GM18517 (cell line): ENCODE measurements around the gene ESR2.
"Not testable (repeated sequence)": the region's sequence is repeated elsewhere in the genome, so short reads cannot be mapped to it uniquely, and the experiment has no call there.

ENCODE experiments used
- ATAC-seq: cut with Tn5 transposase; IDR thresholded peaks from one replicate; pipeline ENCODE4 v1.9.1; 2021; ENCODE audit warnings: mild to moderate bottlenecking, moderate library complexity; ENCODE audit not compliant: unreplicated experiment

The ESR2 gene

DNA sequence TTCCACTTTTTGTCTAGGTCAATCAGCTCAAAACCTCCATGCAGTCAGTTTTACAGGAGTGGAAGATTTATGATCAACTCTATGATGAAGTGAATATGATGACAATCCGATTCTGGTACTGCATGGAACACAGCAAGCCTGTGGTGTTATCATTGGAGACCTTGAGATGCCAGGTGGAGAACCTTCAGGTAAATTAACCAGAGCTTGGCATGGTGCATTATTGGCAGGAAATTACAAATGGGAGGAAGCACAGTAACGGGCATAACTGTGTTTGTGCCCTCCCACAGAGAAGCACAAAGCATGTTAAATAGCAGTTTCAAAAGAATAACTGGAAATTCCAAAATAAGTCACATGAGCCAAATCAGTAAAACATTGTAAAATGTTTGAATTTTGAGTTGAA is 135.6 kb downstream of the ESR2 start:
- no peak for ATAC-seq

DNA sequence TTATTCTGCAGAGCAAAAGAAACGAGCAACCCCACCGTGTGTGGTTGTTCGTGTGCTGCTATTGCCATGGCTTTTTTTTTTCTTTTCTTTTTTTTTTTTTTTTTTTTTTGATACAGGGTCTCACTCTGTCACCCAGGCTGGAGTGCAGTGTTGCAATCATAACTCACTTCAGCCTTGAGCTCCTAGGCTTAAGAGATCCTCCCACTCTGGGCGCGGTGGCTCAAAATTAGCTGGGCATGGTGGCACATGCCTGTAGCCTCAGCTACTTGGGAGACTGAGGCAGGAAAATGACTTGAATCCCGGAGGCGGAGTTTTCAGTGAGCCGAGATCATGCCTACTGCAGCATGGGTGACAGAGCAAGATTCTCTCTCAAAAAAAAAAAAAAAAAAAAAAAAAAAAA is 144.2 kb downstream of the ESR2 start:
- ATAC-seq: no peak

DNA sequence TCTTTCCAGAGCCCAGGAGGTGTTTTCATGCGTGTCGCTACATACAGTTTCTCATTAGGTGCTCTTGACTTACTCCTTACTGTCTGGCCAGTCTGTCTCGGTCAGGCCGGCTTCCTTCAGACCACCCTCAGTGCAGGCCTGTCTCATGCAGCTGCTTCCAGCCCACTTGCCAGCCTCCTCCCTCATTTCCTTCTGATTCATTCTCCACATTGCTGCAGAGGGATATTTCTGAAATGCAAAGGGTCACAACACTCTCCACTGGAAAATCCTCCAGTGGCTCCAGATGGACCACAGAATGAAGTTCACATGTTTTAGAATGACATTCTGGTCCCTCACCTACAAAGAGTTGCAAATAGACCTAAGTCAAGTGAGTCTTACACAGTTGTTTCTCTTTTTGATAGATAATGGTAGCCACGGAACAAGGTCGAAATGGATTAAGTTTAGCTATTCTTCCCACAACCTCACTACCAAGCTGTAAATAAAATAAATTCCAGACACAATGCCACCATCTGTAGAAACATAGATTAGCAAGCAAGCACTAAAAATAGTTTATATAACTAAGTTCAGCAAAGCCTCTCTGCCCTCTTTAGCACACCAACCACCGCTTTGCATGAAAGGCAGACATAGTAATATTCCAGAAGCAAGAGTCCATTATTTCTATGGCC is 146.9 kb downstream of the ESR2 start:
- ATAC-seq: no peak

DNA sequence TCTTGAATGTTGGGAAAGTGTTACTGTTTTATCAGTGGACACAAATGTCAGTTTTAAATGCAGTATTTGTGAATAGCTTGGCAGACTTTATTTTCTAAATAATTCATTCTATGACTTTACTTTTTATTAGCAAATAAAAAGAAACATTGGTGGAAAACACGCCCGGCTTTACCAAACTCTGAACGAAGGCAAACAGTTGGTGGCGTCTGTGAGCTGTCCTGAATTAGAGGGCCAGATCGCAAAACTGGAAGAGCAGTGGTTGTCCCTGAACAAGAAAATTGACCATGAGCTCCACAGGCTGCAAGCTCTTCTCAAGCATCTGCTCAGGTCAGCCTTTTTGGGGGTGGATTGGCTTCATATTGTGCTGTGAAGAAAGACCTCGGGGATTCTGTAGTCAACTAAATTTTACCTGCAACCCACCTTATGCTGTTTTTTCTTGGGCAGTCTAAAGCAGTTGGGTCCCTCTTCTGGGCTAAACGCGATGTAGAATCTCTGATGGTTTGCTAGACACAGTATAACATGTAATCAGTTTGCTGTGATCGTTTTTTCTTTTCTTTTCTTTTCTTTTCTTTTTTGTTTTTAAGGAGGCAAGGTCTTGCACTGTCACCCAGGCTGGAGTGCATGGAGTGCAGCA is 156.4 kb downstream of the ESR2 start:
- ATAC-seq: no peak

DNA sequence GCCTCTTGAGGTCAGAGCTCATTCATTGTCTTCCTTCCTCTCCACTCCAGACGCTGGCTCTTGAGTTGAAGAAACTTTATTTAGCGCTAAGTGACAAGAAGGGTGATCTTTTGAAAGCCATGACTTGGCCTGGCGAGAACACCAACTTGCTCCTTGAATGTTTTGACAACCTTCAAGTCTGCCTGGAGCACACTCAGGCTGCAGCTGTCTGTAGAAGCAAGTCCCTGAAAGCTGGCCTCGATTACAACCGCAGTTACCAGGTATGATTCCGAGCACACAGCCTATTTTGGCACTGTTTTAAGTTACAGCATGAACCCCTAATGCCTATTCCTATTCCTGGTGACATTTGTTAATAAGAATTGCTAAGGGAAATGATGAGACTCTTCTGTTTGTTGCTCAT is 167.6 kb downstream of the ESR2 start:
- ATAC-seq: no peak

DNA sequence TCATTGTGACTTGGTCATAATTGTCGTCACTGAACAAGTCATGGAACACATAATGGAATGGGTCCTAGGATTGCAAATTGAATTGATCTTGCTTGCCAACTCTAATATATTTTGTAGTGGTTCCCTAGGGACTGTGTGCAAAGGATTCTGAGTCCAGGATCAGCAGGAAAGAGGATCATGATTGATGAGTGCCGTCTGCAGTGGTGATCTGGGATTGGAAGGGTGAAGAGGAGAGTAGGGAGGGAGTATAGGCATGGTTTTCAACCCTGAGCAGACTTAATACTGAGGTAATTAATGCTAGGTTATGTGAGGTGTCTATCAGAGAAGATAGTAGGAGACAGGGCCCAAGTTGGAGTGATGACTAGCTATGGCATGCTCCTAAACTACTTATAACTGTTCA is 168.9 kb downstream of the ESR2 start:
- no peak for ATAC-seq

DNA sequence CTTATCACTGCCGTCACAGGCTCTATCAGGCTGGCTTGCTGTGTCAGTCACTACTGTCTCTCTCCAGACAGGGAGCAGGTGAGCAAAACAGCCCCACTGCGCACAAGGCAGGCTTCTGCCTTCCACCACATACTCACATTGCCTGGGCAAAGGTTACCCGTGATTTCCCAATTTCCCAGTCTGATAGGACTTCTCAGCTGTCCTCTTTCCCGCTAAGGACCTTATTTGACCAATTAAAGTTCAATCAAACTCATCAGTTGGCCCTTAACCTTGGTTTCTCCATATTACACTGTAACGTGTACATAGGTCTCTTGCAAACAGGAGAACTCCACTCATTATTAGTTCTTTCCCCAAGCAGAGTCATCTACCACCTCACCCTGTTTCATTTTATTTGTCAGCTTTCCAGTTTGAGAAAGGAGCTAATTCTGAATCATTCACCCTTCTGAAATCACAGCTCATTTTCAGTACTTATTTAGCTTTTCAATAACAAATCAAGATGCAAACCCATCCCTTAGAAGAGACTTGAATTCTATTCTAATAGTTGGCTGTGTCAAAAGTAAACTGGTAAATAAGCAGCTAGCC is 170.8 kb downstream of the ESR2 start:
- no peak for ATAC-seq

DNA sequence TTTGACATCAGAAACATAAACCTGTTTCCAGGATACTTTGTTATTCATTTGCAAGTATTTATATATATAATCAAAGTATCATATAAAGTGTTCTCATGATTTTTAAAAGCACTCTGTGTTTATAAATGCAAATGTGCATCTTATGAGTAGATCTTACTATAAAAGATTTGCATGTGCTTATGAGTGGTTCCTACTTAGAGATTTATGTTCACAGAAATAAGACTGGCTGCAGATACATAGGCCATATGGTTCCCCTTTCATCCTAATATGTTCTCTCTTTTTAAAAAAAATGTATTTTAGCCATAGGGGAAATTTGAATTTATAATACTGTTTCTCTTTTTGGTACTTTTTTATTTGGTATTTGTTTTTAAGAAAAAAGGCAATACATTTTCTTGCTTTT is 174.2 kb downstream of the ESR2 start:
- ATAC-seq: no peak

DNA sequence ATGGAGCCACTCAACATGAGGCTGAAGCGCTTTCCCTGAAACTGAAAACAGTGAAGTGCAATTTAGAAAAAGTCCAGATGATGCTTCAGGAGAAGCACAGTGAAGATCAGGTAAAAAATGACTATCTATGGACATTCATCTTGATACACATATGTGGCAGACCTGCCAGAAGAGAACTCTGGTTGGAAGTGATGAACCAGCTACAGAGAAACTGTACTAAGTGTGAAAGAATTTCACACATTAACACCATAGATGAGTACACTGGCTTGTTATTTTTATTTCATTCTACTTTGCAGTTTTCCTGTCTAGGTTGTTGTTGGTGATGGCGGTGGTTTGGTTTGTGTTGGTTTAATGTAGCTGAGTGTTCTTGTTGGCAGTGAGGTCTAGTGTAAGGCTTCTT is 174.7 kb downstream of the ESR2 start:
- ATAC-seq: no peak

DNA sequence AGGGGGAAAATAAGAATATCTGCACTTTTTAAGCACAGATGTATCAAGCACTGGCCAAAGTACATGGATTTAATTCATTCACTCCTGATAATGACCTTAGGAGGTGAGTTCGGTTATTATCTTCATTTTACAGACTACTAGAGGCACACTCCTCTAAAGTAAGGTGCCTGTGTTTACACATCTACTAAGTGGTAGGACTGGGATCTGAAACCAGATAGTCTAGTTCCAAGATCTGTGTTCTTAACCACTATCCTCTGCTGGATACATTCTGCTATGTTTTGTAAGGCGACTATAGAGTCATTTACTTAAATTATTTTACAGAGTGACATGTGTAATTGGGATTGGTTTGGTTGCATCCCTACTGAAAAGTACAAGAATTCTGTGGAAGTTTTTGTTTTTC is 175.3 kb downstream of the ESR2 start:
- no peak for ATAC-seq

DNA sequence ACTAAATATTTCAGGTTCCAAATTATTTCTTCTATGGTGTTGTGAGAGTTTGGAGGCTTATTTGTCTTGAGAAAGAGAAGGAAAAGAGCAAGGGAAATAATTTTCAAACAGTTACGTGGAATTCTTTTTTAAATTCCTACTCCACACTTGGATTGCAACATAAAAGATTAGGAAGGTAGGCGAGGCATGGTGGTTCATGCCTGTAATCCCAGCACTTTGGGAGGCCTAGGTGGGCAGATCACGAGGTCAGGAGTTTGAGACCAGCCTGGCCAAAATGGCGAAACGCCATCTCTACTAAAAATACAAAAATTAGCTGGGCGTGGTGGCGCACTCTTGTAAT is 175.8 kb downstream of the ESR2 start:
- ATAC-seq: not testable (repeated sequence)

DNA sequence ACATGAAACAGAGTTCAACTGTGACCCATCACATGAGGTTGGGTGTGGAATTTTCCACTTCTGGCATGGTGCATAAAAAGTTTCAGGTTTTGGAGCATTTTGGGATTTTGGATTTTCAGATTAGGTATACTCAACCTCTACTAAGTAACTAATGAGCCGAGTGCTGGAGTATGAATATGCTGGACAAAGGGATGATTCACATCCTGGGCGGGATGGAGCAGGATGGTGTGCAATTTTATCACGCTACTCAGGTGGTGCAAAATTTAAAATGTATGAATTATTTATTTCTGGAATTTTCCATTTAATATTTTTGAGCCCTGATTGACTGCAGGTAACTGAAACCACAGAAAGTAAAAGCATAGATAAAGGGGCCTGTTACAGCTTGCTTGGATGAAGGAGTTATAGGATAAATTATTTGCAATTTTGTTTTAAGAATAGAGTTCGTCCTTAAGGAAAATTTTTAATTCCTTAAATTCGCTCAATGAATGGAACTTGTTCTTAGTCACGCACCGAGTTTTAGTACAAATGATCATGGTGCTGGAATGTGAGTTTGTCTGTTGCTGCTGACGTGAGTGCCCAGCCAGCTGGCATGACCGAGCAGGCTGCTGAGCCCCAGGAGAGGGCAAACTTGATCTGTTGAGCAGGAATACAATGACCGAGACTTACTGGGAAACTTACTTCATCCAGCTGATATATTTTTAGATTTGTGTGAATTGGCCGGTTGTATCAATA is 176.3 kb downstream of the ESR2 start:
- no peak for ATAC-seq

DNA sequence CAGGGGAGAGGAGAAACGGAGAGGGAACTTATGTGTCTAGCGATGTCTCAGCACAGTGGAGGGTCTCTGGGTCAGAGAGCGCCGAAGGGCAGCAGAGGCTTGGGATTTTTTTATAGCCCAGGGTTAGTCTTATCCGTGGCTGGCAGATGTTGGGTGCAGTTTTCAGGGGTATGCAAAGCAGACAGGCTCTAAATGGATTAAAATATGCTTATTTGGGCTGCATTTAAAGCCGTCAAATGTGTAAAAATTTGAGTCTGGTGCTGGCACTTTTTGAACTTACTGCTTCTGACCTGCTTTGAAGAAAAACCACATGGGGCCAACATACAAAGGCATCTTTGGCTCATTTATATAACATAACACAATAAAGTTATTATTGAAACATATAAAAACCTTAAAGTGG is 178.8 kb downstream of the ESR2 start:
- no peak for ATAC-seq

DNA sequence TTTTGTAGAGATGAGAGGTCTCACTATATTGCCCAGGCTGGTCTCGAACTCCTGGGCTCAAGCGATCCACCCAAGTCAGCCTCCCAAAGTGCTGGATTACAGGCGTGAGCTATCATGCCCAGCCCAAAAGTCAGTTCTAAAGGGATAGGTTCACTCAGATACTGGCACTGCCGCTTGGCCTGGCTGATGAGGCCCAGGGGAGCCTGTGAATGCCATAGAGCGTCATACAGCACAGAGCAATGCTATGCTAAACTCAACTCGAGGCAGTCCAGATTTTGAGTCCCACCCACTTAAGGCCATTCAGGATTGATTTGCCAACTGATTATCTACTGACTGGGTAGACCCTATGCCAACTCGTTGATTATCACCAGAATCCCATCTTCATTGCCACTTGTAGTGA is 179.4 kb downstream of the ESR2 start:
- no peak for ATAC-seq

DNA sequence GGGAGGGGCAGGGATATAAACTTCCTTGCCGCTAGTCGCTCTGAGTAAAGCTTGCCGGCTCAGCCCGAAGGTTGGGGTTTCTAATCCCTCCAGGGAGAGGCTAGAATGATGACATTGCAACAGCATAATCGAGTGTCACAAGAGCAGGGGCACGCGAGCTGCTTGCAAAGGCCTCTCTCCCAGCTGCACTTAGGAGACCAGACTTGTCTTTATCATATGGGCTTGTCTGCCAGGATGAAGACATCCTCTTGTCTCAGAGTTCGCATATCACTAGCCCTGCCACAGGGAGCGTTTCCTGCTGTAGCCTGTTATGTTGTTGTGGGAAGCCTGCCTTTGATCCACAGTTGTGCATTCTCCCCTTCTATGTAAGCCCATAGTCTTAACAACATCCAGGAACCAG is 180.0 kb downstream of the ESR2 start:
- no peak for ATAC-seq

DNA sequence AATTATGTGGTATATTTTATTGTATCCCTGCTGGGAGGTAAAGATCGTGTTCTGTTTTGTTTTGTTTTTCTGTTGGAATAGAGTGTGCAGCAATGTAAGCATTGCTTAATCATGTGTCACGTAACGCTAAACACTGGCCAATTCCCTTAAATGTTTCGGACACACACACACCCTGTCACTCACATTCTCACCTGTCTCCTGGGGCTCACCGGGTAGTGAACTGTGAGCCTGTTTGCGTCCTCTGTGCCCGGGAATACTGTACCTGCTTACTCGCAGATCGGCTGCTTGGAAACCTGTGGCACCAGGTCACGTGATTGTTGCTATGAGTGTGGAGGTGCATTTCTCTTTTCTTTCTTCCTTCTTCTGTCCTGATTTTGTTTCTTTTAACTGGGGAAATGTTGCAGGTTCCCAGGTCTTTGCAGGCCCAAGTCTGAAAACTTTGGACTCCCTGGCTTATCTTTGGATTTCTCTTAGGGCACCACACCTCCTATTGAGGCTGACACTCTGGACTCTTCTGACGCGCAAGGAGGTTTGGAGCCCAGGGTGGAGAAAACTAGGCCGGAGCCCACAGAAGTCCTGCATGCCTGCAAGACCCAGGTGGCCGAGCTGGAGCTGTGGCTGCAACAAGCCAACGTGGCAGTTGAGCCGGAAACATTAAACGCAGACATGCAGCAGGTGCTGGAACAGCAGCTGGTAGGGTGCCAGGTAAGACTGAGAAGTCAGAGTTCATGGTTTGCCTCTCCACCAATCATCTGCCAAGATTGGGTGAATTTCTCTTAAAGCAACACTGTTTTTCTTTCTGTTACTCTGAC is 181.1 kb downstream of the ESR2 start:
- ATAC-seq: no peak

DNA sequence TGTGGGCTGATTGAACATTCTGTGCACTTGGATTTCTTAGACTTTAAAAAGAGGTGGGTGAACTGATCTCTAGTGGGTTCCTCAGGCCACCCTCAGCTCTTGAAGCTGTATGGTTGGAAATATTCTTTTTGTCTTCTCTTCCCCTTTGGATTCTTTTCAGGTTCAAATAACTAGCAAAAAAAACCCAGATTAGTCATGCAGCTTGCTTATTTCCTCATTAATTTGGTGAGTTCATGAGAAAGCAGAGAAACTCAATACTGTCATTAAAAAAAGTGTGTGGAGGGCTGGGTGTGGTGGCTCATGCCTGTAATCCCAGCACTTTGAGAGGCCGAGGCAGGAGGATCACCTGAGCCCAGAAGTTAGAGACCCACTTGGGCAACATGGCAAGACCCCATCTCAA is 183.4 kb downstream of the ESR2 start:
- ATAC-seq: no peak

DNA sequence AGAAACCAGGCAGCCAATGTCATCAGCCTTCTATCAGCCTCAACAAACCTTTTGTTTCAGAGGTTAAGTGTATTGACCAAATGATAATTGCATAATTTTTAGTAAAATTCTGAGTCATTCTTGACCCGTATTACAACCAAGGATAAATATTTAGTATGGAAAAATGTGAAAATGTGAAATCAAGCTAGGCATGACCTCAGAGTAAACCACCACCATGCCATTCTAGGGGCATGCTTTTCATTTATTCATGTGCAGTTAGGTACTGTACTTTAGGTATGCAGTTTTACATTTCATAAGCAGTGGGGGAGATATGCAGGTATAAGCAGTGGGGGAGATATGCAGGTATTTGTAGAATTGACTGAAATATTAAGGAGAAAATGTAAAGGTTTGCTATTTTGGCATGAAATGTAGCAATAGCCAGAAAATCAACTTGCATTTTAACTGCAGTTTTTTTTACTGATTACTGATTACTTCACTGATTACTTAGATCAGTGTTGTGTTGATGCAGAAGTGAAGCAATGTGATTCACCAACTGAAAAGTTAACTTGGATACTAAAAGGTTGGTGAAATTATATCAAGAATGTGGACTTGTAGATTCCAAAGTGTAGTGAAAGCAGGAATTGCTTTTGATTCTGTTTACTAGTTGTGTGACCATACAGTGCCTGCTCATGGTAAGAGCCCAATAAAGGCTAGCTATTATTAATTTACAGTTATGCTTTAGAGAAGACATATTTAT is 184.2 kb downstream of the ESR2 start:
- no peak for ATAC-seq

DNA sequence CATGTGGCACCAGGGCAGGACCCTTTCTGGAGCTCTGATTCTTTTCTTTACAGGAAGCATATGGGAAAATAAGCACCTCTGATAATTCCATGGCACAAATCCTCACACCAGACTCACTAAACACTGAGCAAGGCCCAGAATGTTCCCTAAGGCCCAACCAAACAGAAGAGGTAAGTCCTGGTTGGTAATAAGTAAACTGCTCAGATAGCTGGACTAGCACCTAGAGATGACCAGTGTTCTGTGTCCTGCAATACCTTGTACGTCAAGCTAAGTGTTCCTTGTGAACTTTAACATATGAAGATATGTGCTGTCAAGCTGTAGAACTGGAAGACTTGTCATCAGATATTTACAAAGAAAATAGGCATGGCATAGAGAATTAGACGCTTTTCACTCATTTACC is 186.7 kb downstream of the ESR2 start:
- no peak for ATAC-seq

DNA sequence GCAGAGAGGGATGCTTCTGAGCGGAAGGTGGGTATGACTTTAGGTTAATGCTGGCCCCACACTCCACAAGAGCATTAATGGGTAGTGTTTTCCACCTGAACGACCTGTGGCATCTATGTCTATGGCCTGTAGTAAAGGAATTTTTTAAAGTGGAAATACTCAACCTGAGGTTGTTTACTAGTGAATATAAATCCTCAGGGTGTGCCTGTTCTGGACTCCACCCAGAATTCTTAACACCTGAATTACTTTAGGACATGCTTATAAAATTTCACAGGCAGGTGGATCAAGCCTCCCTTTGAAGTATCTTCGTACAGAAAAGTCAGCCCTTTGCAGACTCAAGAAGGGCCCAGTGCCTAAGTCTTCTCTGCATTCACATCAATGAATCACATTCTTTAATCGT is 196.1 kb downstream of the ESR2 start:
- no peak for ATAC-seq

DNA sequence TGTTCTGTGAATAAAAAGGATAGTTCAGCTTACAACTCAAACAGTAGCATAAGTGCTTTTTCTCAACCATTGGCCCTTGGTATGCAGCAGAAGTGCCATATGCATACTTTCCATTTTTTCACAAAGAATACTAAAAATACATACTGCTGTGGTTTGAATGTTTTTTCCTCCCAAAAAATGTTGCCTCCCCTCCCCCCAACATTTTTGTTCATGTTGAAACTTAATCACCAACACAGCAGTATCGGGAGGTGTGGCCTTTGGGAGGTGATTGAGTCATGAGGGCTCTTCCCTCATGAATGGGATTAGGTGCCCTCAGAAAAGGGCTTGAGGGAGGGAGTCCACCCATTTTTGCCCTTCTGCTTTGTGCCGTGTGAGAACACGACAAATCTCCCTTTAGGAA is 198.6 kb downstream of the ESR2 start:
- no peak for ATAC-seq
